Measurements from ENCODE around the gene DOCK8. TPM values are rescaled to one million over a fixed set of nuclear protein-coding genes. Genes with fewer than 3 reads are reported as not detected.
A peak's percentile ranks its signal among the peaks of the same experiment; 100 is the strongest.

The DOCK8 gene
- total and polyA plus RNA-seq, 2 experiments from 2014 or later: not detected

GRCh38 chr9:495739-496138 lies 281.1 kb downstream of the DOCK8 start:
- TF ChIP-seq EZH2 (IDR thresholded peaks at IDR 0.05; ENCODE audit: insufficient read depth, poor library complexity, severe bottlenecking) (no peak), EZH2phosphoT487 (IDR thresholded peaks at IDR 0.05; ENCODE audit: insufficient read depth, low read depth) (no peak)
- DNase-seq: no peak
- no peaks in the 10 kb centered on the region for H3K4me1 ChIP-seq (ENCODE audit: insufficient read depth)
- H3K9me3 ChIP-seq (ENCODE audit: low read depth): no peaks in the 10 kb centered on the region
- H3K4me2 ChIP-seq (ENCODE audit: unreplicated experiment): no peak overlapping the region
- H3K79me2 ChIP-seq (ENCODE audit: insufficient read depth): no peaks in the 10 kb centered on the region
- no peak overlapping the region for H3K9ac ChIP-seq
- H3K9me2 ChIP-seq (ENCODE audit: insufficient read depth): no peaks in the 10 kb centered on the region
- H2AFZ ChIP-seq: no peak overlapping the region
- no peaks in the 10 kb centered on the region for H3K36me3 ChIP-seq (ENCODE audit: low read depth)
- no peaks in the 10 kb centered on the region for H3F3A ChIP-seq (ENCODE audit: insufficient read depth)
- no peak overlapping the region for H3K27ac ChIP-seq
- in situ Hi-C loops (cut with MboI): no loop called here
- WGBS, 2 experiments (ENCODE audit: low coverage in 1 of 2, low lambda C conversion rate in 2 of 2, missing lambda C conversion rate in 2 of 2): 58 to 61% methylated on average over 1 of the region's 1 CpG
- no peaks in the 10 kb centered on the region for H4K20me1 ChIP-seq (ENCODE audit: insufficient read depth)
- H3K4me3 ChIP-seq: no peak overlapping the region
- H3K27me3 ChIP-seq (replicated peaks; ENCODE audit: insufficient read depth): no peaks in the 10 kb centered on the region; the same call in 1 of the 2 replicates

- 60 to 71% methylated on average over 9 of the region's 9 CpGs for WGBS, 2 experiments (ENCODE audit: low coverage in 1 of 2, low lambda C conversion rate in 2 of 2, missing lambda C conversion rate in 2 of 2)
- Histone ChIP-seq H3K4me3 (no peak overlapping the region), H3K27ac (no peak overlapping the region), H3K9me2 (ENCODE audit: insufficient read depth) (no peaks in the 10 kb centered on the region), H3K36me3 (ENCODE audit: low read depth) (no peaks in the 10 kb centered on the region), H3F3A (ENCODE audit: insufficient read depth) (no peaks in the 10 kb centered on the region), H3K27me3 (replicated peaks; ENCODE audit: insufficient read depth) (peaks cover 20% of the 10 kb centered on the region; the same call in 1 of the 2 replicates), H2AFZ (no peak overlapping the region), H3K4me2 (ENCODE audit: unreplicated experiment) (no peak overlapping the region), H3K79me2 (ENCODE audit: insufficient read depth) (no peaks in the 10 kb centered on the region), H3K9me3 (ENCODE audit: low read depth) (no peaks in the 10 kb centered on the region), H3K9ac (no peak overlapping the region), H3K4me1 (ENCODE audit: insufficient read depth) (no peaks in the 10 kb centered on the region), H4K20me1 (ENCODE audit: insufficient read depth) (no peaks in the 10 kb centered on the region)
- no peak for TF ChIP-seq EZH2 (IDR thresholded peaks at IDR 0.05; ENCODE audit: insufficient read depth, poor library complexity, severe bottlenecking)
- no peak for TF ChIP-seq EZH2phosphoT487 (IDR thresholded peaks at IDR 0.05; ENCODE audit: insufficient read depth, low read depth)
- in situ Hi-C loops (cut with MboI): no loop called here
- no peak for DNase-seq
These were observed 288.7 kb downstream of the DOCK8 start for GRCh38 chr9:503326-503725.

GRCh38 chr9:503881-504852 lies 289.5 kb downstream of the DOCK8 start, which contains the start of gene KANK1:
Gene KANK1 (plus strand): TSS chr9:504695.
- Histone ChIP-seq H3K4me1 (ENCODE audit: insufficient read depth) (no peaks in the 10 kb centered on the region), H3K9me2 (ENCODE audit: insufficient read depth) (no peaks in the 10 kb centered on the region), H3K4me2 (ENCODE audit: unreplicated experiment) (peak within 1 kb of the TSS; percentile 52), H3K36me3 (ENCODE audit: low read depth) (no peaks in the 10 kb centered on the region), H3K9me3 (ENCODE audit: low read depth) (no peaks in the 10 kb centered on the region), H3K79me2 (ENCODE audit: insufficient read depth) (no peaks in the 10 kb centered on the region), H3K27ac (no peak within 1 kb of the TSS), H4K20me1 (ENCODE audit: insufficient read depth) (no peaks in the 10 kb centered on the region), H3F3A (ENCODE audit: insufficient read depth) (no peaks in the 10 kb centered on the region), H3K9ac (no peak within 1 kb of the TSS), H3K4me3 (peak within 1 kb of the TSS; percentile 73), H3K27me3 (replicated peaks; ENCODE audit: insufficient read depth) (peaks cover 20% of the 10 kb centered on the region; the same call in 1 of the 2 replicates), H2AFZ (peak within 1 kb of the TSS; percentile 79)
- 2% methylated on average over 81 to 108 of the region's 119 CpGs for WGBS, 2 experiments (ENCODE audit: low coverage in 1 of 2, low lambda C conversion rate in 2 of 2, missing lambda C conversion rate in 2 of 2)
- TF ChIP-seq EZH2 (IDR thresholded peaks at IDR 0.05; ENCODE audit: insufficient read depth, poor library complexity, severe bottlenecking) (no peak), EZH2phosphoT487 (IDR thresholded peaks at IDR 0.05; ENCODE audit: insufficient read depth, low read depth) (no peak)
- peak; percentile 71 for DNase-seq
- in situ Hi-C loops (cut with MboI): no loop called here

GRCh38 chr9:504921-505740 lies 290.5 kb downstream of the DOCK8 start:
- H3K9me2 ChIP-seq (ENCODE audit: insufficient read depth): no peaks in the 10 kb centered on the region
- peak overlapping the region; percentile 73 for H3K4me3 ChIP-seq
- DNase-seq: peak; percentile 27
- no peaks in the 10 kb centered on the region for H3K9me3 ChIP-seq (ENCODE audit: low read depth)
- H3K36me3 ChIP-seq (ENCODE audit: low read depth): no peaks in the 10 kb centered on the region
- H3K4me1 ChIP-seq (ENCODE audit: insufficient read depth): no peaks in the 10 kb centered on the region
- peak overlapping the region; percentile 59 for H2AFZ ChIP-seq
- H3K4me2 ChIP-seq (ENCODE audit: unreplicated experiment): peak overlapping the region; percentile 45
- in situ Hi-C loops (cut with MboI): no loop called here
- no peaks in the 10 kb centered on the region for H4K20me1 ChIP-seq (ENCODE audit: insufficient read depth)
- H3K79me2 ChIP-seq (ENCODE audit: insufficient read depth): no peaks in the 10 kb centered on the region
- H3F3A ChIP-seq (ENCODE audit: insufficient read depth): no peaks in the 10 kb centered on the region
- peak; percentile 41 for TF ChIP-seq EZH2 (IDR thresholded peaks at IDR 0.05; ENCODE audit: insufficient read depth, poor library complexity, severe bottlenecking)
- no peak for TF ChIP-seq EZH2phosphoT487 (IDR thresholded peaks at IDR 0.05; ENCODE audit: insufficient read depth, low read depth)
- H3K27ac ChIP-seq: no peak overlapping the region
- H3K27me3 ChIP-seq (replicated peaks; ENCODE audit: insufficient read depth): peaks cover 20% of the 10 kb centered on the region; the same call in 1 of the 2 replicates
- H3K9ac ChIP-seq: no peak overlapping the region
- 1 to 2% methylated on average over 29 to 62 of the region's 92 CpGs for WGBS, 2 experiments (ENCODE audit: low coverage in 1 of 2, low lambda C conversion rate in 2 of 2, missing lambda C conversion rate in 2 of 2)

All from GM23248 (cell line).